Measurements from ENCODE around the gene TBKBP1. TPM values are rescaled to one million over a fixed set of nuclear protein-coding genes. Genes with fewer than 3 reads are reported as not detected.

TBKBP1 gene
- total RNA-seq, 1 donor from 2014 or later, result 18.3 TPM

- Histone ChIP-seq H3K36me3 (peaks cover 6 to 14% of the 10 kb centered on the region in 2 donors), H3K27ac (no peak overlapping the region), H3K4me3 (no peak overlapping the region), H3K4me1 (peaks cover 4 to 10% of the 10 kb centered on the region in 2 donors), H3K9me3 (no peaks in the 10 kb centered on the region), H3K27me3 (no peaks in the 10 kb centered on the region)
- TF ChIP-seq, protein P1, sequence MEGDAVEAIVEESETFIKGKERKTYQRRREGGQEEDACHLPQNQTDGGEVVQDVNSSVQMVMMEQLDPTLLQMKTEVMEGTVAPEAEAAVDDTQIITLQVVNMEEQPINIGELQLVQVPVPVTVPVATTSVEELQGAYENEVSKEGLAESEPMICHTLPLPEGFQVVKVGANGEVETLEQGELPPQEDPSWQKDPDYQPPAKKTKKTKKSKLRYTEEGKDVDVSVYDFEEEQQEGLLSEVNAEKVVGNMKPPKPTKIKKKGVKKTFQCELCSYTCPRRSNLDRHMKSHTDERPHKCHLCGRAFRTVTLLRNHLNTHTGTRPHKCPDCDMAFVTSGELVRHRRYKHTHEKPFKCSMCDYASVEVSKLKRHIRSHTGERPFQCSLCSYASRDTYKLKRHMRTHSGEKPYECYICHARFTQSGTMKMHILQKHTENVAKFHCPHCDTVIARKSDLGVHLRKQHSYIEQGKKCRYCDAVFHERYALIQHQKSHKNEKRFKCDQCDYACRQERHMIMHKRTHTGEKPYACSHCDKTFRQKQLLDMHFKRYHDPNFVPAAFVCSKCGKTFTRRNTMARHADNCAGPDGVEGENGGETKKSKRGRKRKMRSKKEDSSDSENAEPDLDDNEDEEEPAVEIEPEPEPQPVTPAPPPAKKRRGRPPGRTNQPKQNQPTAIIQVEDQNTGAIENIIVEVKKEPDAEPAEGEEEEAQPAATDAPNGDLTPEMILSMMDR (IDR thresholded peaks at IDR 0.05), result no peak
- DNase-seq (ENCODE audit: low spot score in 2 of 2), result no peak
- intact Hi-C loops (cut with DNase I), result loop anchor here (10.0 kb wide), 2 partner anchors 198 to 1198 kb away; partner anchors contain the start of genes ATP5MC1 and SP2
Observed at GRCh38 chr17:47696717-47697642, 3.0 kb downstream of the TBKBP1 start.

DNA sequence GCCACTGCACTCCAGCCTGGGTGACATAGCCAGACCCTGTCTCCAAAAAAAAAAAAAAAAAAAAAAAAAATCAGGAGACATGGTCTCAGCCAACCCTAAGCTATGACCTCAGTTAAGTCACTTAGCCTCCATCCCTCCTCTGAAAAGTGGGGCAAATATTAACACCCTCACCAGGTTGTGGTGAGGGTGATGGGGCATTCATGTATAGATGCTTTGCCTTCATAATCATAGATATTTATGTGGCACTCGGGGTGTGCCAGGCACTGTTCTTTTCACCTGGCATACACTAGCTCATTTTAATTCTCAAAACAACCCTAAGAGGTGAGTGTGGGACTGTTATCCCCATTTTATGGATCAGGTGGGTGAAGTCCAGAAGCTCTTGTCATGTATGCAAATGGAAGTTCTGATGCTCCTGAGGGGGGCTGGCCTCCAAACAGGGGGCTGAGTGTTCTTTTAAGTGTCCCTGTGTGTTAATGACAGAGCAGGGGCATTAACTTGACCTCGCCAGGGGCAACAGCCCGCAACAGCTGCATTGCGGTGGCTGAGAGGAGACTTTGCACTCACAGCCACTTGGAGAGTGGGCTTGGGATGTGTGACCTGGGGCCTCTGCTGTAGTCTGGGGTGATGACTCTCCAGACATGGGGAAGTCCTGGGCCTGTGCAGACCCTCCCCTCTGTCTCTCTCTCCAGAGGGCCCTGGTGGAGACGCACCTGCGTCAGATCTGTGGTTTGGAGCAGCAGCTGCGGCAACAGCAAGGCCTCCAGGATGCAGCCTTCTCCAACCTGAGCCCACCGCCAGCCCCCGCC, 4.1 kb downstream of the TBKBP1 start:
- intact Hi-C loops (cut with DNase I), result loop anchor here (10.0 kb wide), 2 partner anchors 197 to 1197 kb away; partner anchors contain the start of genes ATP5MC1 and SP2

GRCh38 chr17:47698749-47699535, 5.0 kb downstream of the TBKBP1 start:
- peaks cover 4 to 5% of the 10 kb centered on the region in 2 donors for H3K4me1 ChIP-seq
- no peak for DNase-seq (ENCODE audit: low spot score in 2 of 2)
- H3K4me3 ChIP-seq, result no peak overlapping the region
- H3K9me3 ChIP-seq, result no peaks in the 10 kb centered on the region
- TF ChIP-seq, protein P1 (IDR thresholded peaks at IDR 0.05), result peak; percentile 66 to 98 (median 98)
- peaks cover 6 to 14% of the 10 kb centered on the region in 2 donors for H3K36me3 ChIP-seq
- no peaks in the 10 kb centered on the region for H3K27me3 ChIP-seq
- H3K27ac ChIP-seq, result no peak overlapping the region
- intact Hi-C loops (cut with DNase I), result loop anchor here (10.0 kb wide), 2 partner anchors 196 to 1196 kb away; partner anchors contain the start of genes ATP5MC1 and SP2

More for the DNA sequence above, 4.1 kb downstream of the TBKBP1 start:
- H3K36me3 ChIP-seq, result peaks cover 6 to 14% of the 10 kb centered on the region in 2 donors
- no peak for DNase-seq (ENCODE audit: low spot score in 2 of 2)
- H3K27ac ChIP-seq, result no peak overlapping the region
- TF ChIP-seq, protein P1 (IDR thresholded peaks at IDR 0.05), result no peak
- no peak overlapping the region for H3K4me3 ChIP-seq
- H3K4me1 ChIP-seq, result peaks cover 4 to 8% of the 10 kb centered on the region in 2 donors
- H3K27me3 ChIP-seq, result no peaks in the 10 kb centered on the region
- H3K9me3 ChIP-seq, result no peaks in the 10 kb centered on the region

- no peaks in the 10 kb centered on the region for H3K9me3 ChIP-seq
- H3K4me3 ChIP-seq, result no peak overlapping the region
- intact Hi-C loops (cut with DNase I), result loop anchor here (10.0 kb wide), 2 partner anchors 195 to 1195 kb away; partner anchors contain the start of genes ATP5MC1 and SP2
- DNase-seq (ENCODE audit: low spot score in 2 of 2), result no peak
- H3K36me3 ChIP-seq, result peaks cover 6 to 14% of the 10 kb centered on the region in 2 donors
- H3K27ac ChIP-seq, result no peak overlapping the region
- peaks cover 4 to 5% of the 10 kb centered on the region in 2 donors for H3K4me1 ChIP-seq
- TF ChIP-seq, protein P1 (IDR thresholded peaks at IDR 0.05), result no peak
- no peaks in the 10 kb centered on the region for H3K27me3 ChIP-seq
Observed at GRCh38 chr17:47699536-47699840, 5.5 kb downstream of the TBKBP1 start.

Measured in ascending aorta (tissue), 2 donors.